Stimulated activated CD8-positive, alpha-beta memory T cell treated with anti-CD3 and anti-CD28 coated beads, Interleukin-15, amount 100 ng/mL, for 48 hours (primary cell): ENCODE measurements around the gene GDPD3.
"Not testable (repeated sequence)": the region's sequence is repeated elsewhere in the genome, so short reads cannot be mapped to it uniquely, and the experiment has no call there.

Experiments used
- DNase-seq, 2 donors: peaks; one replicate each; pipeline ENCODE4 v3.0.0-alpha.2; 2020; ENCODE audit warnings: low read depth in 2 of 2

GDPD3 gene, protein sequence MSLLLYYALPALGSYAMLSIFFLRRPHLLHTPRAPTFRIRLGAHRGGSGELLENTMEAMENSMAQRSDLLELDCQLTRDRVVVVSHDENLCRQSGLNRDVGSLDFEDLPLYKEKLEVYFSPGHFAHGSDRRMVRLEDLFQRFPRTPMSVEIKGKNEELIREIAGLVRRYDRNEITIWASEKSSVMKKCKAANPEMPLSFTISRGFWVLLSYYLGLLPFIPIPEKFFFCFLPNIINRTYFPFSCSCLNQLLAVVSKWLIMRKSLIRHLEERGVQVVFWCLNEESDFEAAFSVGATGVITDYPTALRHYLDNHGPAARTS

DNA sequence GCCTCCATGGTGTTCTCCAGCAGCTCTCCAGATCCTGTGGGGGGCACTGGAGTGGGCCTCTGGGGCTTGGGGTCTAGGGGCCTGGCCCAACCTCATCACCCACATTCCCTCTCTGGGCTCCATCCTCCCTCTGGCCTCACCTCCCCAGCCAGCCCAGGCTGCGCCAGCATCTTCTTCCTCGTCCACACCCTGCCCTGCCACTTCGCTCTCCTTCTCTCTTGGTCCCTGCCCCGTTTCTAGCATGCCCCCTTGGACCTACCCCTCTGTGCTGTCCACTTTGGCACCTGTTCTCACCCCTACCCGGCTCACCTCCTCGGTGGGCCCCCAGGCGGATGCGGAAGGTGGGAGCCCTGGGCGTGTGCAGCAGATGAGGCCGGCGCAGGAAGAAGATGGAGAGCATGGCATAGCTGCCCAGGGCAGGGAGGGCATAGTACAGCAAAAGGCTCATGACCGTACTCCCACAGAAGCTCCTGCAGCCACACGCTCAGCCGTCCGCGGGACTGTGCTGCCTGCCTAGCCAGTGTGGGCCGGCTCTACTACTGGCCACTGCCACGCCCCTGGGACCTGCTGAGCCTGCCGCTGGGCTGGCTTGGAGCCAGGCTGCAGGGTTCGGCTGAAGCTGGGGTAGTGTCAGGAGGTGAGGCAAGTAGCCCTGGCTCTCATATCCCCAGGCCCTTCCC is at the start of gene GDPD3:
TSS of gene GDPD3 (minus strand) at position 507 of the 680 bp plus-strand sequence. CDS start at position 448, 59 bp downstream.
- DNase-seq: no peak

GRCh38 chr16:30157214-30157613 is 43.9 kb upstream of the GDPD3 start:
- no peak for DNase-seq

GRCh38 chr16:30155188-30155587 is 41.9 kb upstream of the GDPD3 start:
- no peak for DNase-seq

DNA sequence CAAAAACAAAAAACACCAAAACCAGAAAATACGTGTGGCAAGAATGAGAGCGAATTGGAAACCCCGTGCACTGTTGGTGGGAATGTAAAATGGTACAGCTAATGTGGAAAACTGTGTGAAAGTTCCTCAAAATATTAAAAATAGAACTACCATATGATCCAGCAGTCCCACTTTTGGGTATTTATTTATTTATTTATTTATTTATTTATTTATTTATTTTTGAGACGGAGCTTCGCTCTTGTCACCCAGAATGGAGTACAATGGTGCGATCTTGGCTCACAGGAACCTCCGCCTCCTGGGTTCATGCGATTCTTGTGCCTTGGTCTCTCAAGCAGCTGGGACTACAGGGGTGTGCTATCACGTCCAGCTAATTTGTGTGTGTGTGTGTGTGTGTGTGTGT is 39.2 kb upstream of the GDPD3 start:
- no peak for DNase-seq

DNA sequence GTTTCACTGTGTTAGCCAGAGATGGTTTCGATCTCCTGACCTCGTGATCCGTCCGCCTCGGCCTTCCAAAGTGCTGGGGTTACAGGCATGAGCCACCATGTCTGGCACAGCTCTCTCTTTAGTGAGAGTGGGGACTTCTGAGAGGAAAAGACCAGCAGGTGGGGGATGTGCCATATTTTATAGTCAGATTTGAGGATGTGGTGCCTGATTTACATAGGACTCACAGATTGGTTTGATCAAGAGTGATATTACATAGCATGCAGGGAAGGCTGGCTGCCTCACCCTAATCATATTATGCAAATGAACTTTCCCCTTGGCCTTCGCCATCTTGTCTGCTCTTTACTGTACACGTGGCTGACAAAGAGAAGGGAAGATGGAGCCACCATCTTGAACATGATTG is 37.8 kb upstream of the GDPD3 start:
- no peak for DNase-seq

DNA sequence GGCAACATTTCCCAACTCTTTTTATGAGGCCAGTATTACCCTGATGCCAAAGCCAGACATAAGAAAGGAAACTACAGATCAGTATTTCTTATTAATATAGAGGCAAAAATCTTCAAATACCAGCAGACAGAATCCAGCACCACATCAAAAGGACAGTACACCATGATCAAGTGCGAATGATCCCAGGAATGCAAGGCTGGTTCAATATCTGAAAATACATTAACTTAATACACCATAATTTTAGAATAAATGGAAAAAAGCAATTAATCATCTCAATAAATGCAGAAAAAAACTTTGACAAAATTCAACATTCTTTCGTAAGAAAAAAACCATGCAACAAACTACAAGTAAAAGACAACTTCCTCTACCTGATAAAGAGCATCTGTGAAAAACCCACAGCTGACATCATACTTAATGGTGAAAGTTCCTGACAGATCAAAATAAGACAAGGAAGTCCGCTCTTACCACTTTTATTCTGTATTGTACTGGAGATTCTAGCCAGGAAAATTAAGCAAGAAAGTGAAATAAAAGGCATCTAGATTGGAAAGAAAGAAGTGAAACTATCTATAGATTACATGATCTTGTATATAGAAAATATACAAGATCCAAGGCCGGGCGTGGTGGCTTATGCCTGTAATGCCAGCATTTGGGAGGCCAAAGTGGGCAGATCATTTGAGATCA is 36.1 kb upstream of the GDPD3 start:
- DNase-seq: no peak

- no peak for DNase-seq
Observed at GRCh38 chr16:30147843-30148510, 34.6 kb upstream of the GDPD3 start.

GRCh38 chr16:30145657-30146056 is 32.3 kb upstream of the GDPD3 start:
- no peak for DNase-seq

GRCh38 chr16:30144917-30145316 is 31.6 kb upstream of the GDPD3 start:
- DNase-seq: no peak

DNA sequence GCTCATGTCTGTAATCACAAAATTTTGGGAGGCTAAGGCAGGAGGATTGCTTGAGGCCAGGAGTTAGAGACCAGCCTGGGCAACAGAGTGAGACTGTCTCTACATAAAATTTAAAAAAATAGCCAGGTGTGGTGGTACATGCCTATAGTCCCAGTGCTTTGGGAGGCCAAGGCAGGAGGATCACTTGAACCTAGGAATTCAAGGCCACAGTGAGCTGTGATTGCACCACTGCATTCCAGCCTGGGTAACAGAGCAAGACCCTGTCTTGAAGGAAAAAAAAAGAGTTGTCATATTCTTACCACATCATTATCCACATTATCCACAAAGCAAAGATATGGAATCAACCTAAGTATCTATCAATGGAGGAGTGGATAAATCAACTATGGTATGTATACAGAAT is 30.7 kb upstream of the GDPD3 start:
- no peak for DNase-seq

DNA sequence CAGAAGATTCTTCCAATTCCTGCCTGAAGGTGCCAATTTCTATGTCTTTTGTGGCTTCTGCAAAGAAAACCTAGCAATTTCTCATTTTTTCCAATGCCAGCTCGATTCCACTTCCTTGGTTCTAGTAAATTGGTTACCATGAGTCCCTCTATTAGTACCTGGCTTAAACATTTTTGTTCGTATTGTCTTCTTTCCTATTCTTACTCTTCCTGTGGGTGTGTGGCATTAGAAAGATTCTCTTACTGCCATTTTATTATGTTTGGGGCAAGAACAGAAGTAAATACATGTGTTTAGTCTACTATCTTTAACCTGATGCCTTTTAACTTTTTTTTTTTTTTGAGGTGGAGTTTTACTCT is 30.0 kb upstream of the GDPD3 start:
- no peak for DNase-seq

DNA sequence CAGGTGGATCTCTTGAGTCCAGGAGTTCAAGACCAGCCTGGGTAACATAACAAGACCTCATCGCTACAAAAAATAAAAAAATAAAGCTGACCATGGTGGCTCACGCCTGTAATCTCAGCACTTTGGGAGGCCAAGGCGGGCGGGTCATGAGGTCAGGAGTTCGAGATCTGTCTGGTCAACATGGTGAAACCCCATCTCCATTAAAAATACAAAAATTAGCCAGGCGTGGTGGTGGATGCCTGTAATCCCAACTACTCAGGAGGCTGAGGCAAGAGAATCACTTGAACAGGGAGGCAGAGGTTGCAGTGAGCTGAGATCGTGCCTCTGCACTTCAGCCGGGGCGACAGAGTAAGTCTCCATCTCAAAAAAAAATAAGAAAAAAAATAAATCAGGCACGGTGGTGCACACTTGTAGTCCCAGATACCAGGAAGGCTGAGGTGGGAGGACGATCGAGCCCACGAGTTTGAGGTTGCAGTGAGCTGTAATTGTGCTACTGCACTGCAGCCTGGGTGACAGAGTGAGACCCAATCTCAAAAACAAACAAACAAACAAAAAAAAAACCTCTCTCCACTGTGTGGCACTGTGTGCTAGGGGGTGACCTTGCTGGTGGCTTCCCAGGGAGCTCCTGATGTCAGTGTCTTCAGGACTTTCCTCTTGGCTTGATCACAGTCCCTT is 29.5 kb upstream of the GDPD3 start:
- DNase-seq: no peak

- no peak for DNase-seq
Observed at GRCh38 chr16:30141750-30142149, 28.4 kb upstream of the GDPD3 start.

GRCh38 chr16:30139583-30140481 is 26.5 kb upstream of the GDPD3 start:
- DNase-seq: no peak

GRCh38 chr16:30137897-30138296 is 24.6 kb upstream of the GDPD3 start:
- DNase-seq: no peak

DNA sequence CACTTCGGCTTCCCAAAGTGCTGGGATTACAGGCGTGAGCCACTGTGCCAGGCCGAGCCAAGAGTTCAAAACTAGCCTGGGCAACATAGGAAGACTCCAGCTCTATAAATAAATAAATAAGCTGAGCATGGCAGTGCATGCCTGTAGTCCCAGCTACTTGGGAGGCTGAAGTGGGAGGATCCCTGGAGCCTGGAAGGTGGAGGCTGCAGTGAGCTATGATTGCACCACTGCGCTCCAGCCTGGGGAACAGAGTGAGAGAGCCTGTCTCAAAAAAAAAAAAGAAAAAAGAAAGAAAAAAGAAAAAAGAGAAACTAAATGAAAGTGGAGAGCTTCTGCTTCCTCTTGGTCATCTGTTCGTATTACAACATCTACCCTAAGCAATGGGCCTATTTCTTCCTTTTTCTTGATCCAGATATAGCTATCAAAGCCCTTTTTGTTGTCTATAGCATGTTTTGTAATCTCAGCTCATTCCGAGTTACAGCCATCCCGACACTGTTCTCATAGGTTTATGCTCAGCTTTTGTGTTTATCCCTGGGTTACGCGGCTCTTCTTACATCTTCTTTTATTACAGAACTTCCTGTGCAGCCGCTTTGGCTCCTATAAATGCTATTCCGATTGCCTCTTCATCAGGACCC is 23.8 kb upstream of the GDPD3 start:
- no peak for DNase-seq

- no peak for DNase-seq
Observed at GRCh38 chr16:30132591-30132990, 19.3 kb upstream of the GDPD3 start.

- no peak for DNase-seq
Observed at GRCh38 chr16:30131869-30132475, 18.6 kb upstream of the GDPD3 start.

GRCh38 chr16:30127993-30128392 is 14.7 kb upstream of the GDPD3 start:
- DNase-seq: no peak

GRCh38 chr16:30125690-30126089 is 12.4 kb upstream of the GDPD3 start:
- DNase-seq: not testable (repeated sequence)
